Measurements from ENCODE around the gene CGB1. TPM values are rescaled to one million over a fixed set of nuclear protein-coding genes. Genes with fewer than 3 reads are reported as not detected.

CGB1 gene
- total and polyA plus RNA-seq, 9 of the 15 experiments (the other 6 are each of a cell fraction or from before 2014, with no cell fraction given), result not detected

DNA sequence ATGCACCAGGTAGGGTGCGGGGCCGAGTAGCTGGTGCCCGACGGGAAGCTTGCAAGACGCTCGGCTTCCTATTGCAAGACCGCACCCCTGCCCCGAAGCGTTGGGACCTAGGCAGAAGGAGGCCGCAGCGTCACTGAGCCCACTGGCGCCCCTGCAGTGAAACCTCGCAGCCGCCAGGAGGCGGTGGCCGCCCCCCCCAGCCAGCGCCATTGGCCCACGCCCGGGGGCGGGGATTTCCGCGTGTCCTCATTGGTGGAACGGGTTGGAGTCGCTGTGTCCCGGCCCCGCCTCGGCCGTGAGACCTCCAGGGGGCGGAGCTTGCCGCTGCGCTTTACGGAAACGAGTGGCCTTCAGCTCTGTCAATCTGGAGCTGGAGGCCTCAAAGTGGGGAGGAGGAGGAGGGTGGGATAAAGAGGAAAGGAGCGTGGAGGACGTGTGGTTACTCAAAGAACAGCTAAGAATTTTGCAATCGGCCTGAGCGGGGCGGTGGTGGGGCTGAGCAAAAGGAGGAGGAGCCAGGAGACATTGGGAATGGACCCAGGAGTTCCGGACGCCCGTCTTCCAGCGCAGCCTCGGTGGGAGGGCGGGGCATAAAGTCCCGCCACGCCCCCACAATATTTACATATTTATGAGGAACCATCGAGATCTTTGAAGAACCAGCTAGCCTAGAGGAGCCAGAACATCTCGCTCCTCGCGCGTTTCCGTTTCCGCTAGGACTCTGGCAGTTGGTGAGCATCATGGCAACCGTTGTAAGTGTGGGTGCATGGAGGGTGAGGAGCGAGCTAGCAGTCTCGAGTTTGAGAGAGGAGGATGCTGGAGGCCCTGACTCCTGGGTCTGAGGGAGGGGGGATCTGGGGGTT lies 43.3 kb downstream of the CGB1 start, which contains the start of the genes GYS1 and RUVBL2 (continued):
- TF ChIP-seq, protein P1, sequence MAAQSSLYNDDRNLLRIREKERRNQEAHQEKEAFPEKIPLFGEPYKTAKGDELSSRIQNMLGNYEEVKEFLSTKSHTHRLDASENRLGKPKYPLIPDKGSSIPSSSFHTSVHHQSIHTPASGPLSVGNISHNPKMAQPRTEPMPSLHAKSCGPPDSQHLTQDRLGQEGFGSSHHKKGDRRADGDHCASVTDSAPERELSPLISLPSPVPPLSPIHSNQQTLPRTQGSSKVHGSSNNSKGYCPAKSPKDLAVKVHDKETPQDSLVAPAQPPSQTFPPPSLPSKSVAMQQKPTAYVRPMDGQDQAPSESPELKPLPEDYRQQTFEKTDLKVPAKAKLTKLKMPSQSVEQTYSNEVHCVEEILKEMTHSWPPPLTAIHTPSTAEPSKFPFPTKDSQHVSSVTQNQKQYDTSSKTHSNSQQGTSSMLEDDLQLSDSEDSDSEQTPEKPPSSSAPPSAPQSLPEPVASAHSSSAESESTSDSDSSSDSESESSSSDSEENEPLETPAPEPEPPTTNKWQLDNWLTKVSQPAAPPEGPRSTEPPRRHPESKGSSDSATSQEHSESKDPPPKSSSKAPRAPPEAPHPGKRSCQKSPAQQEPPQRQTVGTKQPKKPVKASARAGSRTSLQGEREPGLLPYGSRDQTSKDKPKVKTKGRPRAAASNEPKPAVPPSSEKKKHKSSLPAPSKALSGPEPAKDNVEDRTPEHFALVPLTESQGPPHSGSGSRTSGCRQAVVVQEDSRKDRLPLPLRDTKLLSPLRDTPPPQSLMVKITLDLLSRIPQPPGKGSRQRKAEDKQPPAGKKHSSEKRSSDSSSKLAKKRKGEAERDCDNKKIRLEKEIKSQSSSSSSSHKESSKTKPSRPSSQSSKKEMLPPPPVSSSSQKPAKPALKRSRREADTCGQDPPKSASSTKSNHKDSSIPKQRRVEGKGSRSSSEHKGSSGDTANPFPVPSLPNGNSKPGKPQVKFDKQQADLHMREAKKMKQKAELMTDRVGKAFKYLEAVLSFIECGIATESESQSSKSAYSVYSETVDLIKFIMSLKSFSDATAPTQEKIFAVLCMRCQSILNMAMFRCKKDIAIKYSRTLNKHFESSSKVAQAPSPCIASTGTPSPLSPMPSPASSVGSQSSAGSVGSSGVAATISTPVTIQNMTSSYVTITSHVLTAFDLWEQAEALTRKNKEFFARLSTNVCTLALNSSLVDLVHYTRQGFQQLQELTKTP (IDR thresholded peaks at IDR 0.05; ENCODE audit: low read depth in 1 of 2, partially characterized antibody in 2 of 2), result peak in 1 of 2 experiments; percentile 23
- TF ChIP-seq, protein P2, sequence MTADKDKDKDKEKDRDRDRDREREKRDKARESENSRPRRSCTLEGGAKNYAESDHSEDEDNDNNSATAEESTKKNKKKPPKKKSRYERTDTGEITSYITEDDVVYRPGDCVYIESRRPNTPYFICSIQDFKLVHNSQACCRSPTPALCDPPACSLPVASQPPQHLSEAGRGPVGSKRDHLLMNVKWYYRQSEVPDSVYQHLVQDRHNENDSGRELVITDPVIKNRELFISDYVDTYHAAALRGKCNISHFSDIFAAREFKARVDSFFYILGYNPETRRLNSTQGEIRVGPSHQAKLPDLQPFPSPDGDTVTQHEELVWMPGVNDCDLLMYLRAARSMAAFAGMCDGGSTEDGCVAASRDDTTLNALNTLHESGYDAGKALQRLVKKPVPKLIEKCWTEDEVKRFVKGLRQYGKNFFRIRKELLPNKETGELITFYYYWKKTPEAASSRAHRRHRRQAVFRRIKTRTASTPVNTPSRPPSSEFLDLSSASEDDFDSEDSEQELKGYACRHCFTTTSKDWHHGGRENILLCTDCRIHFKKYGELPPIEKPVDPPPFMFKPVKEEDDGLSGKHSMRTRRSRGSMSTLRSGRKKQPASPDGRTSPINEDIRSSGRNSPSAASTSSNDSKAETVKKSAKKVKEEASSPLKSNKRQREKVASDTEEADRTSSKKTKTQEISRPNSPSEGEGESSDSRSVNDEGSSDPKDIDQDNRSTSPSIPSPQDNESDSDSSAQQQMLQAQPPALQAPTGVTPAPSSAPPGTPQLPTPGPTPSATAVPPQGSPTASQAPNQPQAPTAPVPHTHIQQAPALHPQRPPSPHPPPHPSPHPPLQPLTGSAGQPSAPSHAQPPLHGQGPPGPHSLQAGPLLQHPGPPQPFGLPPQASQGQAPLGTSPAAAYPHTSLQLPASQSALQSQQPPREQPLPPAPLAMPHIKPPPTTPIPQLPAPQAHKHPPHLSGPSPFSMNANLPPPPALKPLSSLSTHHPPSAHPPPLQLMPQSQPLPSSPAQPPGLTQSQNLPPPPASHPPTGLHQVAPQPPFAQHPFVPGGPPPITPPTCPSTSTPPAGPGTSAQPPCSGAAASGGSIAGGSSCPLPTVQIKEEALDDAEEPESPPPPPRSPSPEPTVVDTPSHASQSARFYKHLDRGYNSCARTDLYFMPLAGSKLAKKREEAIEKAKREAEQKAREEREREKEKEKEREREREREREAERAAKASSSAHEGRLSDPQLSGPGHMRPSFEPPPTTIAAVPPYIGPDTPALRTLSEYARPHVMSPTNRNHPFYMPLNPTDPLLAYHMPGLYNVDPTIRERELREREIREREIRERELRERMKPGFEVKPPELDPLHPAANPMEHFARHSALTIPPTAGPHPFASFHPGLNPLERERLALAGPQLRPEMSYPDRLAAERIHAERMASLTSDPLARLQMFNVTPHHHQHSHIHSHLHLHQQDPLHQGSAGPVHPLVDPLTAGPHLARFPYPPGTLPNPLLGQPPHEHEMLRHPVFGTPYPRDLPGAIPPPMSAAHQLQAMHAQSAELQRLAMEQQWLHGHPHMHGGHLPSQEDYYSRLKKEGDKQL (CRISPR knock-in tag; IDR thresholded peaks at IDR 0.05; ENCODE audit: borderline replicate concordance), result no peak
- TF ChIP-seq, protein P3, sequence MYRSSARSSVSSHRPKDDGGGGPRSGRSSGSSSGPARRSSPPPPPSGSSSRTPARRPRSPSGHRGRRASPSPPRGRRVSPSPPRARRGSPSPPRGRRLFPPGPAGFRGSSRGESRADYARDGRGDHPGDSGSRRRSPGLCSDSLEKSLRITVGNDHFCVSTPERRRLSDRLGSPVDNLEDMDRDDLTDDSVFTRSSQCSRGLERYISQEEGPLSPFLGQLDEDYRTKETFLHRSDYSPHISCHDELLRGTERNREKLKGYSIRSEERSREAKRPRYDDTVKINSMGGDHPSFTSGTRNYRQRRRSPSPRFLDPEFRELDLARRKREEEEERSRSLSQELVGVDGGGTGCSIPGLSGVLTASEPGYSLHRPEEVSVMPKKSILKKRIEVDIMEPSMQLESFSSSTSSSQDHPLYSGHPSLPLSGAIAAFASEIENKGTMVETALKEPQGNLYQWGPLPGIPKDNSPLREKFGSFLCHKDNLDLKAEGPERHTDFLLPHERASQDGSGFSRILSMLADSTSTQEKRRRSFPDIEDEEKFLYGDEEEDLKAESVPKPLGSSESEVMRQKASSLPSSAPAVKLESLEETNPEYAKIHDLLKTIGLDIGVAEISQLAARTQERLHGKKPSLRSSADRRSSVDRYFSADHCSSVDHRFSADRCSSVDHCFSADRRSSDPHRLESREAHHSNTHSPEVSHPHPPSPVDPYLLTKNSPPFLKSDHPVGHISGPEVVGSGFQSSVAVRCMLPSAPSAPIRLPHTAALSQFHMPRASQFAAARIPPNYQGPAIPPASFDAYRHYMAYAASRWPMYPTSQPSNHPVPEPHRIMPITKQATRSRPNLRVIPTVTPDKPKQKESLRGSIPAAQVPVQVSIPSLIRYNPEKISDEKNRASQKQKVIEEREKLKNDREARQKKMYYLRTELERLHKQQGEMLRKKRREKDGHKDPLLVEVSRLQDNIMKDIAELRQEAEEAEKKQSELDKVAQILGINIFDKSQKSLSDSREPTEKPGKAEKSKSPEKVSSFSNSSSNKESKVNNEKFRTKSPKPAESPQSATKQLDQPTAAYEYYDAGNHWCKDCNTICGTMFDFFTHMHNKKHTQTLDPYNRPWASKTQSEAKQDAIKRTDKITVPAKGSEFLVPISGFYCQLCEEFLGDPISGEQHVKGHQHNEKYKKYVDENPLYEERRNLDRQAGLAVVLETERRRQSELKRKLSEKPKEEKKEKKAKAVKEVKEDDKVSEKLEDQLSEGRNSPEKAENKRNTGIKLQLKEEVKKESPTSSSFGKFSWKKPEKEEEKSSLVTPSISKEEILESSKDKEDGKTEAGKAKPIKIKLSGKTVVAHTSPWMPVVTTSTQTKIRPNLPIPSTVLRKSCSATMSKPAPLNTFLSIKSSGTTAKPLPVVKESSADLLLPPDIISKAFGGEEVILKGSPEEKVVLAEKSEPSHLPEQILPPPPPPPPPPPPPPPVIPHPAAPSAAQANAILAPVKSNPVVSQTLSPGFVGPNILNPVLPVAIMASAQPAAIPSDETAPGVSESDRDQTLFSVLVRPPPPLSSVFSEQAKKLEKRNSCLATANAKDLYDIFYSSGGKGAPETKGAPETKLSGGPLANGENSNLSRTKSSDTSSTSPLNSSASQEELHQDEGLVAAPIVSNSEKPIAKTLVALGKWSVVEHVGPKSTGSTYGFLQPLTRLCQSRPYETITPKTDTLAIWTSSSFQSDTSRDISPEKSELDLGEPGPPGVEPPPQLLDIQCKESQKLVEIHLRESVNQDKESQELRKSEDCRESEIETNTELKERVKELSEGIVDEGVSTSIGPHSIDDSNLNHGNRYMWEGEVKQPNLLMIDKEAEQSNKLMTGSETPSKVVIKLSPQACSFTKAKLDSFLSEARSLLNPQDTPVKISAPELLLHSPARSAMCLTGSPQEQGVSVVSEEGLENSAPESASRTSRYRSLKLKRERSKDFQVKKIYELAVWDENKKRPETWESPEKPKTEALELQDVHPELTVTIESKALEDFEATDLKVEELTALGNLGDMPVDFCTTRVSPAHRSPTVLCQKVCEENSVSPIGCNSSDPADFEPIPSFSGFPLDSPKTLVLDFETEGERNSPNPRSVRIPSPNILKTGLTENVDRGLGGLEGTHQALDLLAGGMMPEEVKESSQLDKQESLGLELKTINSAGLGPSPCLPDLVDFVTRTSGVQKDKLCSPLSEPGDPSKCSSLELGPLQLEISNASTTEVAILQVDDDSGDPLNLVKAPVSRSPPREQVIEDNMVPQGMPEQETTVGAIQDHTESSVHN (IDR thresholded peaks at IDR 0.05; ENCODE audit: borderline replicate concordance in 1 of 2, low read depth in 1 of 2), result no peak
- TF ChIP-seq, protein P4, sequence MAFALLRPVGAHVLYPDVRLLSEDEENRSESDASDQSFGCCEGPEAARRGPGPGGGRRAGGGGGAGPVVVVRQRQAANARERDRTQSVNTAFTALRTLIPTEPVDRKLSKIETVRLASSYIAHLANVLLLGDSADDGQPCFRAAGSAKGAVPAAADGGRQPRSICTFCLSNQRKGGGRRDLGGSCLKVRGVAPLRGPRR (CRISPR knock-in tag; IDR thresholded peaks at IDR 0.05), result no peak

Data from K562 (cell line).